GM18909 (cell line): ENCODE measurements around the gene TTYH1.

Source experiments
- ATAC-seq: cut with Tn5 transposase; IDR thresholded peaks from one replicate; pipeline ENCODE4 v1.9.1; 2021; ENCODE audit warnings: mild to moderate bottlenecking; ENCODE audit not compliant: unreplicated experiment, poor library complexity

TTYH1 gene

DNA sequence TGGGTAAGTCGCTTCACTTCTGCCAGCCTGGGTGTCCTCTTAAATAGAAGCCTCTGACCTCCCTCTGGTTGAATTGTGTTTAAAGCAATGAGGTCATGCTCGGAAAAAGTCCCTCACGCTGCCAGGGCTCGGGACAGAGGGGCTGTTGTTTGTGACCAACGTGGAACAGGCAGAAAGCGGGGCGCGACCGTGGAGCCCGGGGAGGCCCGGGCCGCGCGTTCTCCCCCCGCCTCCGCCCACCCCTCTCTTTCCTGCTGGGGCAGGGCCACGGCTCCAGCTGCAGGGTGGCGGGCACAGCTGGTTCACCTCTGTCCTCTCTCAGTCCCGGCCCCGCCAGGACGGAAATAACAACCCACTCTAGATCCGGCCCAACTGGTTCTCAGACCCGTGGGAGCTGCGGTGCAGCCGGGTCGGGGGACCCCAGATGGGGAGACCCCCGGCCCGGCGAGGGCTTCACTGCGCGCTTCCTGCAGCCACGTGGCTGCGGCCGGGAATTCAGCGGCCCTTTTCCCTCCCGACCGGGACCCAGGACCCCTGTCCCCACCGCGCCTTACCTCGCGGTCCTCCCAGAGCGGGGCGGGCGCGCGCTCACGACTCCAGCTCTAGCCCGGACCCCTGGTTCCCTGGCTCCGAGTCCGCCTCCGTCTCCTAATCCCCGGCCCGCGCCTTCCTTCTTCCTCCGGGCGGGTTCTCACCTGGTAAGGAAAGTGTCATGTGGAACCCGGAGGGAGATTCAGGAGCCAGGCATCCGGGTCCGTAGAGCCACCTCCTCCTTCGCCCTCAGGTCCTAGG, 55.9 kb downstream of the TTYH1 start:
- no peak for ATAC-seq

DNA sequence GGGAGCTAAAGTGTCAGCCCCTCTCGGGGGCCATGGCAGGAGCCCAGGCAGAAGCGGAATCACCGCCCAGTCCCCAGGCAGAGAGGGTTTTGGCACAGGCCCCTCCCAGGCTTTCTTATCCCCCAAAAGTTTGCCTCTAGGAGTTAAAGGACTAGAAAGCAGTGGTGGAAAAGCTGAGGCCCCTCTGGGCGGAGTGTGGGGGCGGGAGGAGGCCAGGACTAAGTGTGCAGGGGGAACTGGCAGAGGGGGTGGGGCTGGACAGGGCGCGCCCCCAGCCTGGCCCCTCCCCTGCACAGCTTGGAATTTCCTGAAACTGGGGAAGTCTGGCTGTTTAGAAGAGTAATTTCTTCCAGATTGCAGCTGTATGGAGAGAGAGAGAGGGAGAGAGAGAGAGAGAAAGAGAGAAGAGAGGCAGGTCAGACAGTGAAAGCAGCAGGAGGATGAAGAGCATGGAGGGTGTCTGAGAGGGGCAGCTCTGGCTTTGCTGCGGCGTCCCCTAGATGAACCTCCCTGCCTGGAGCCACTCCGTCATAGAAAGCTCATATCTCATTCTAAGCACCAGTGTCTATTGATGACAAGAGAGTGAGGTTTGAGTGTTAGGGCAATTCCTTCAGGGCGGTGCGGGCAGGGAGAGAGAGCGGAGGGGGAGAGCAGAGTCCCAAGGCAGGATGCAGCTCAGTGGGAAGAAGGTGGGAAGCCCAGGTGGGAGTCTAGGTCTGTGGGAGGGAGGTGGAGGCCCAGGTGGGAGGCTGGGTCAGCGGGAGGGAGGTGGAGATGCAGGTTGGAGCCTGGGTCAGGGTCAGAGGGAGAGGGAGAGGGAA, 58.0 kb downstream of the TTYH1 start, which contains the start of gene CDC42EP5:
TSS of gene CDC42EP5 (minus strand) at position 226 of the 821 bp plus-strand sequence. CDS start 7,749 bp downstream, outside the sequence.
- no peak for ATAC-seq

DNA sequence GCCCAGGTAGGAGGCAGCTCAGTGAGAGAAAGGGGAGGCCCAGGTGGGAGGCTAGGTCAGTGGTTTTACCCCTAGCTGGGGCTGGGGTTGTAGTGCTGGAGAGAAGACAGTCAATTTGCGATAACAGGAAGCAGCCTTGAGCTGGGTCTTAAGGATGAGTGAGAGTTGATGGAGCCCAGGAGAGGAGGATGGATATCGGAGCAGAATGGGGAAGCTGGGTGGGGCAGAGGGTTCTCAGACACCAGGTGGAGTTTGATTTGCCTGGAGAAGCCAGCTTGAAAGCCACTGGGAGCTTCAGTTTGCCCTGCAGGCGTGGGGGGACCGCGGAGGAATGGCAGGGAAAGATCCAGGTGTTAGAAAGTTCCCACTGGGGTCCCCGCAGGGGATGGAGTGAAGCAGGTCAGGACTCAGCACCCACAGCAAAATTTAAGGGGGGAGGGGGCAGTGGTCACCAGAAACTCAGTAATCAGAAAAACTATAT, 58.7 kb downstream of the TTYH1 start:
- no peak for ATAC-seq

DNA sequence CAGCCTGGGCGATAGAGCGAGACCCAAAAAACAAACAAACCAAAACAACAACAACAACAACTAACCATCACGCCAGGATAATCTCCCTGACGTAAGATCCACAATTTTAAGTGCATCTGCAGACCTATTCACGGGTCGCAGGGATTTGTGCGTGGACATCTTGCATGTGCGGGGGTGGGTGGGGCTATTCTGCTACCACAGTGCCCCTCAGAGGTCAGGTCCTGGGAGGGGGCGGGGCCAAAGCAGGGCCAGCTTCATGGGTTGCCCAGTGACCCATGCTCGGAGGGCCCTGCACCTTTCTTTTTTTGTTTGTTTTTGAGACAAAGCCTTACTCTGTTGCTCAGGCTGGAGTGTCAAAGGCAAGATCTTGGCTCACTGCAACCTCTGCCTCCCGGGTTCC, 60.4 kb downstream of the TTYH1 start:
- no peak for ATAC-seq

DNA sequence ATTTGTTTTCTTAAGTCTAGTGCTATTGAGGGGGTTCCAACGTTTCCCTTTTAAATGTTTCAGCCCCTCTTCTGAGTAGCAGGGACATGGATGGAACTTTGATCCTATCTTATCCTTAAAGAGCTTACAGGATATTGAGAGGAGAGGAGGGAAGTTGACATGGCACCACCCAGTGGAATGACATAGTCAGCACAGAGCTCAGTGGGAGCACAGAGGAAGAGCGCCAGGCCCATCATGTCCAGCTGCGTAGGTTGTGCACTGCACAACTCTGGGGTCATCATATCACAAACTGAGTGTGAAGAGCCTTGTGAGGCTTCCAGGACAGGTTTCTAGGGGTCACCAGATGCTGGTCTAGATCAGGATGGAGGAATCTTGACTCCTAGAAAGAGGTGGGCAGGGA, 62.4 kb downstream of the TTYH1 start:
- no peak for ATAC-seq

DNA sequence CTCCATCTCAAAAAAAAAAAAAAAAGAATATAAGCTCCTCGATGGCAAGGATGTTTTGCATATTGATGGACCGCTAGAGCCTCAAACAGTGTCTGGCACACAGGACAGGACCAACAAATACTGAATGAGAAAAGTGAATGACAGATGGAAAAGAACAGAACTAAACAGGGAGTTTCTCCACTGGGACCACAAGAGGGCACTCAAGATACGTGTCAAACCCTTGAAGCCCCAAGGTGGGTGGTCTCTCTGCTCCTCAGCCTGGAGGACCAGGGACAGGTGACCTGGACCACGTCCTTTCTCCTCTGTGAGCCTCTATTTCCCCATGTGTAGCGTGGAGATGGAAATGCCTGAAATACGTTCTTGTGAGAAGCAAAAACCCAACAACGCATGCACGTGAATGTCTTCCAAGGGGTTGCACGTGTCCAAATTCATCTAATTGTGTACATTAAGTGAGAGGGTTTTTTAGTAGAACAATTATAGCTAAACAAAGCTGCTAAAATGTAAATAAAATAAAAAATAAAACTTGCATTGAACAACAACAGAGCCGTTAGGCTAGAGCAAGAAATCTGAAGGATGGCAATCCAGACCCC, 63.5 kb downstream of the TTYH1 start:
- no peak for ATAC-seq

DNA sequence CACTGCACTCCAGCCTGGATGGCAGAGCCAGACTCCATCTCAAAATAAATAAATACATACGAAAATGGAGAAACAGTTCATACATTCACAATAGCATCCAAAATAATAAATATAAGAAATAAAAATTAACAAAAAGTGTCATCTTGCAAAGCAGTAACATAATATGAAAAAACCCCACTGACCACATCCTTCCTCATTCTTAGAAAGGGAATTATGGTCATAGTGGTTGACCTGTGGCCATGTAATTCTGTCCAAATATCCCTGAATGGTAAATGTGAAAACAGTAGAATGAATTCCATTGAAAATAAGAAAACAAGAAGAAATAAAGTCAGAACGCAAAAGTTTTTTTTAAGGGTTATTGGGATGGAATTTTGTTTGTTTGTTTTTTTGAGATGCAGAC, 64.8 kb downstream of the TTYH1 start:
- ATAC-seq: no peak

DNA sequence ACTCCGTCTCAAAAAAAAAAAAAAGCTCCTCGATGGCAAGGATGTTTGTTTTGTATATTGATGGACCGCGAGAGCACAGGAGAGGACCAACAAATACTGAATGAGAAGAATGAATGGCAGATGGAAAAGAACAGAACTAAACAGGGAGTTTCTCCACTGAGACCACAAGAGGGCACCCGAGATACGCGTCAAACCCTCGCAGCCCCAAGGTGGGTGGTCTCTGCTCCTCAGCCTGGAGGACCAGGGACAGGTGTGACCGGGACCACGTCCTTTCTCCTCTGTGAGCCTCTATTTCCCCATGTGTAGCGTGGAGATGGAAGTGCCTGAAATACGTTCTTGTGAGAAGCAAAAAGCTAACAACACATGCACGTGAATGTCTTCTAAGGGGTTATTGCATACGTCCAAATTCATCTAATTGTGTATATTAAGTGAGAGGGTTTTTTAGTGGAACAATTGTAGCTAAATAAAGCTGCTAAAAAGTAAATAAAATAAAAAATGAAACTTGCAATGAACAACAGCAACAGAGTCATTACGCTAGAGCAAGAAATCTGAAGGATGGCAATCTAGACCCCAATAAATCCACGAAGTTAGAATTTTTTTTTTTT, 66.2 kb downstream of the TTYH1 start:
- ATAC-seq: no peak

DNA sequence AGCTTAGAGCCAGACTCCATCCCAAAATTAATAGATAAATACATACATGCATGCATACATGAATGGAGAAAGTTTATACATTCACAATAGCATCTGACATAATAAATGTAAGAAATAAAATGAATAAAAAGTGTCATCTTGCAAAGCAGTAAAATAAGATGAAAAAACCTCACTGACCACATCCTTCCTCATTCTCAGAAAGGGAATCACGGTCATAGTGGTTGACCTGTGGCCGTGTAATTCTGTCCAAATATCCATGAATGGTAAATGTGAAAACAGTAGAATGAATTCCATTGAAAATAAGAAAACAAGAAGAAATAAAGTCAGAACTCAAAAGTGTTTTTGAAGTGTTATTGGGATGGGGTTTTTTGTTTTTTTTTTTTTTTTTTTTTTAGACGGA, 67.6 kb downstream of the TTYH1 start:
- no peak for ATAC-seq

DNA sequence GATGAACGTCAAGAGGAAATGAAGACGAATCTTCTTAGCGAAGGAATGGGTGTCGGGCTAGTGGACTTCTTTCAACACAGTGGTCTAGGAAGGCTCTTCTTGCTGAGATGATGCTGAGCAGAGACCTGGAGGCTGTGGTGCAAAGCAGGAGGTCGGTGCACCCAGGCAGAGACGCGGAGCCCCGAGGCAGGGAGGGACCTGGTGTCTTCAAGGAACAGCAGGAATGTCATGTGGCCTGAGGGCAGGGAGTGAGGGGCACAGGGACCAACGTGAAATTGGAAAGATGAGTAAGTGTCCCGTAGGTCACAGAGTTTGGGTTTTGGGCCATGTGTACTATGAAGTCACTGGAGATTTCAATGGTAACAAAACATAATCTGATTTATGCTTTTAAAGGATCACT, 69.2 kb downstream of the TTYH1 start:
- ATAC-seq: no peak

DNA sequence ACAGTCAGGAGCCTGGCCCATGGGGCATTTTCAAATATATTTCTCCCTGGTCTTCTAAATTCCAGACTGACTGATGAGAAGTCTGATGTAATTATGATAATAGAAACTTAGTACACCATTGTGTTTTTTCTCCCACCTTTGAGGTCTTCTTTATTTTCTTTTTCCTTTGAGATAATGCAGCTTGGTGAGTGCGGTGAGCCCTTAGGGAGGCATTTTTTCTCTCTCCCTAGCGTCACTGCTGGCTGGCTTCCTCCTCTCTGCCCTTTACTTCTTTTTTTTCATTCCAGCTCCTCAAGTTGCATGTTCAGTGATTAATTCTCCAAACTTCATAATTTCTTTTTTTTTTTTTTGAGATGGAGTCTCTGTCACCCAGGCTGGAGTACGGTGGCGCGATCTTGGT, 70.6 kb downstream of the TTYH1 start:
- ATAC-seq: no peak
